ENCODE data around the gene USH1C. TPM values are rescaled to one million over a fixed set of nuclear protein-coding genes. Genes with fewer than 3 reads are reported as not detected.

The USH1C gene
- total RNA-seq, 1 experiment from 2014 or later, result 17.5 TPM

DNA sequence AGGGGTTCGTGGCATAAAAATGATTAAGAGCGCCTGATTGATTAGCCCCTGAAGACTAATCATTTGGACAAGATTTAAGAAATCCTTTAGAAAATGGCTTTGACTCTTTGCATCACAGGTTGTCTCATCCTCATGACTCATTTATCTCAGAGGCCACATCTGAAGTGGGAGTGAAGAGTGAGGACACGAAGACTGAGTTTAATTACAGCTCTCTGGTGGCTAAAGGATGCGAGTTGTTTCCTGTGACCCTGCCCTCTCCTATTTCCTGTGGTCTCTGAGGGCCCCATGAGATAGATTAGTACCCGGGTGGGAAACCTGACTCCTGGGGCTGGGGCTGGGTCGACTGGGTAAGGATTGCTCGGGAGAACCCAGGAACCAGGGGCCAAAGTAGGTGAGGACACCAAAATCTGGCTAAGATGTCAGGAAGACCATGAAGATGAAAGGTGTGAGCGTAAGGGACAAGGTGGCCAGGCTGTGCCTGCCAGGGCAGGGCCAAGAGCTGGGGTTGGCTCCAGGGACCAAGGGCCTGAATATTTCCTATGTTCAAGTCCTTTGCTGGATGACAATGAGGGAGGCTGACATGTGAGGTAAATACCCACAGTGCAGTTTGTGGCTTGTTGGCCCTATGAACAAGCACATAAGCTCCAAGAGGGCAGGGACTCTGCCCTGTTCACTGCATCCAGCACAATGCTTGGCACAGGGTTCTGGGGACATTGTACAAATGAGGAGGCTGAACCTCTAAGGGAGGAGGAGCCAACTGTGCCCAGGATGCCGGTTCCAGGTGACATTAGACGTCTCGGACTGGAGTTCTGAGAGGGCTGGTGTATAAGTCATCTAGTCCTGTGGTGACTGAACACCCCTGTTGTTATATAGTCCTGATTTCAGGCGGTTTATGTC, 6.5 kb upstream of the USH1C start:
- peaks cover 70% of the 10 kb centered on the region for H3K27me3 Mint-ChIP-seq (ENCODE audit: unreplicated experiment)
- TF ChIP-seq, protein P1, sequence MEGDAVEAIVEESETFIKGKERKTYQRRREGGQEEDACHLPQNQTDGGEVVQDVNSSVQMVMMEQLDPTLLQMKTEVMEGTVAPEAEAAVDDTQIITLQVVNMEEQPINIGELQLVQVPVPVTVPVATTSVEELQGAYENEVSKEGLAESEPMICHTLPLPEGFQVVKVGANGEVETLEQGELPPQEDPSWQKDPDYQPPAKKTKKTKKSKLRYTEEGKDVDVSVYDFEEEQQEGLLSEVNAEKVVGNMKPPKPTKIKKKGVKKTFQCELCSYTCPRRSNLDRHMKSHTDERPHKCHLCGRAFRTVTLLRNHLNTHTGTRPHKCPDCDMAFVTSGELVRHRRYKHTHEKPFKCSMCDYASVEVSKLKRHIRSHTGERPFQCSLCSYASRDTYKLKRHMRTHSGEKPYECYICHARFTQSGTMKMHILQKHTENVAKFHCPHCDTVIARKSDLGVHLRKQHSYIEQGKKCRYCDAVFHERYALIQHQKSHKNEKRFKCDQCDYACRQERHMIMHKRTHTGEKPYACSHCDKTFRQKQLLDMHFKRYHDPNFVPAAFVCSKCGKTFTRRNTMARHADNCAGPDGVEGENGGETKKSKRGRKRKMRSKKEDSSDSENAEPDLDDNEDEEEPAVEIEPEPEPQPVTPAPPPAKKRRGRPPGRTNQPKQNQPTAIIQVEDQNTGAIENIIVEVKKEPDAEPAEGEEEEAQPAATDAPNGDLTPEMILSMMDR (IDR thresholded peaks at IDR 0.05; ENCODE audit: unreplicated experiment), result no peak
- H3K27ac Mint-ChIP-seq (ENCODE audit: unreplicated experiment), result no peak overlapping the region
- CTCF ChIA-PET, result no interaction called here
- no peaks in the 10 kb centered on the region for H3K9me3 Mint-ChIP-seq (ENCODE audit: low read depth, unreplicated experiment)
- intact Hi-C loops (cut with micrococcal nuclease; ENCODE audit: unreplicated experiment), result no loop called here
- BruUV-seq (replicated peaks), result no TSS peak
- no peak overlapping the region for H3K4me3 Mint-ChIP-seq (ENCODE audit: low read depth, unreplicated experiment)
- H3K4me1 Mint-ChIP-seq (ENCODE audit: low read depth, unreplicated experiment), result peaks cover 9% of the 10 kb centered on the region
- DNase-seq, result no peak
- H3K36me3 Mint-ChIP-seq (ENCODE audit: insufficient read depth, unreplicated experiment), result no peaks in the 10 kb centered on the region

GRCh38 chr11:17548444-17548843, 4.2 kb upstream of the USH1C start:
- H3K36me3 Mint-ChIP-seq (ENCODE audit: insufficient read depth, unreplicated experiment), result peaks cover 6% of the 10 kb centered on the region
- CTCF ChIA-PET, result no interaction called here
- peaks cover 2% of the 10 kb centered on the region for H3K9me3 Mint-ChIP-seq (ENCODE audit: low read depth, unreplicated experiment)
- intact Hi-C loops (cut with micrococcal nuclease; ENCODE audit: unreplicated experiment), result no loop called here
- TF ChIP-seq, protein P1 (IDR thresholded peaks at IDR 0.05; ENCODE audit: unreplicated experiment), result no peak
- no peak overlapping the region for H3K27ac Mint-ChIP-seq (ENCODE audit: unreplicated experiment)
- no peak overlapping the region for H3K4me3 Mint-ChIP-seq (ENCODE audit: low read depth, unreplicated experiment)
- no peak for DNase-seq
- H3K27me3 Mint-ChIP-seq (ENCODE audit: unreplicated experiment), result peaks cover 67% of the 10 kb centered on the region
- no TSS peak for BruUV-seq (replicated peaks)
- peaks cover 18% of the 10 kb centered on the region for H3K4me1 Mint-ChIP-seq (ENCODE audit: low read depth, unreplicated experiment)

DNA sequence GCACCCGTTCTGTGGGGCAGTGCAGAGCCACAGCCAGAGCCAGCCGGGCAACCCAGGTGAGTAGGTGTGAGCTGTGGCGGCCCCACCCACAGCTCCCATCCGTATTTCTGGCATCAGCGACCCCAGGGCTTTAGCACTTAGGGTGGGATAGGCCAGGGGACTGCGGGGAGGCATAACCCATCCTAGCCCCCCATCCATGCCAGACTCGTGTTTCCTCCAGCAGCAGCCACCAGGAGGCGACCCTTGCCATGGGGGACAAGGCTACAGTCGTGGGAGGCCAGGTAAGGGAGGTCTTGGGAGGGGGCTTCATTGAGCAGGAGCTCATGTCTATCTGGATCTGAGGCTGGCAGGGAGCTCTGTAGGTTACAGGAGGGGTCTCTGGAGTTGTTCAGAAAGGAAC, 3.7 kb upstream of the USH1C start:
- Mint-ChIP-seq H3K9me3 (ENCODE audit: low read depth, unreplicated experiment) (peaks cover 2% of the 10 kb centered on the region), H3K4me1 (ENCODE audit: low read depth, unreplicated experiment) (peaks cover 18% of the 10 kb centered on the region), H3K27ac (ENCODE audit: unreplicated experiment) (no peak overlapping the region), H3K27me3 (ENCODE audit: unreplicated experiment) (peaks cover 62% of the 10 kb centered on the region), H3K36me3 (ENCODE audit: insufficient read depth, unreplicated experiment) (peaks cover 6% of the 10 kb centered on the region), H3K4me3 (ENCODE audit: low read depth, unreplicated experiment) (no peak overlapping the region)
- DNase-seq, result no peak
- TF ChIP-seq, protein P1 (IDR thresholded peaks at IDR 0.05; ENCODE audit: unreplicated experiment), result no peak
- intact Hi-C loops (cut with micrococcal nuclease; ENCODE audit: unreplicated experiment), result no loop called here
- no TSS peak for BruUV-seq (replicated peaks)
- CTCF ChIA-PET, result no interaction called here

GRCh38 chr11:17547051-17547577, 2.9 kb upstream of the USH1C start, which contains the start of gene OTOG:
OTOG (plus strand) TSS chr11:17547259; CDS start chr11:17547373, 114 bp downstream.
- BruUV-seq (replicated peaks), result no TSS peak
- peak; percentile 30 for DNase-seq
- Mint-ChIP-seq H3K4me3 (ENCODE audit: low read depth, unreplicated experiment) (peak within 1 kb of the TSS; percentile 44), H3K9me3 (ENCODE audit: low read depth, unreplicated experiment) (peaks cover 2% of the 10 kb centered on the region), H3K4me1 (ENCODE audit: low read depth, unreplicated experiment) (peaks cover 25% of the 10 kb centered on the region), H3K27me3 (ENCODE audit: unreplicated experiment) (peaks cover 54% of the 10 kb centered on the region), H3K36me3 (ENCODE audit: insufficient read depth, unreplicated experiment) (peaks cover 11% of the 10 kb centered on the region), H3K27ac (ENCODE audit: unreplicated experiment) (no peak within 1 kb of the TSS)
- TF ChIP-seq, protein P1 (IDR thresholded peaks at IDR 0.05; ENCODE audit: unreplicated experiment), result no peak
- intact Hi-C loops (cut with micrococcal nuclease; ENCODE audit: unreplicated experiment), result no loop called here
- CTCF ChIA-PET, result no interaction called here
